ENCODE results near the gene KRT4. TPM values are rescaled to one million over a fixed set of nuclear protein-coding genes. Genes with fewer than 3 reads are reported as not detected.
"Not testable (repeated sequence)": the region's sequence is repeated elsewhere in the genome, so short reads cannot be mapped to it uniquely, and the experiment has no call there.

Gene KRT4
- total RNA-seq, 1 experiment from 2014 or later, result not detected

DNA sequence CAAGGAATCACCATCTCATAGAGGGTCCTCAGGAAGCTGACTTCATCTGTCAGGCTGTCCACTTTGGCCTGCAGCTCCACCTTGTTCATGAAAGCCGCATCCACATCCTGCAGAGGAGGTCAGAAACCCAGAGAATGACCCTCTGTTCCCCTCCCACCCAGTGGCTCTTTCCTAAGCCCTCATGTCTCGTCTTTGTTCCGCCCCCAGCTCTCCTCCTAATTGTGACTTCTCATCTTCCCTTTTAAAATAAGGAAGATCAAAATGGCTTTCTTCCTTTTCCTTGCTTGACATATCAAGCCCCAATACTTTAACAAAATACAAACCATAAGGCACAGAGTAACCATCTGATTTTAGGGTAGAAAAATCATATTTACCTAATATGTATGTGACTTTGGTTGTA is 41.1 kb downstream of the KRT4 start:
- DNase-seq (ENCODE audit: low spot score), result no peak

DNA sequence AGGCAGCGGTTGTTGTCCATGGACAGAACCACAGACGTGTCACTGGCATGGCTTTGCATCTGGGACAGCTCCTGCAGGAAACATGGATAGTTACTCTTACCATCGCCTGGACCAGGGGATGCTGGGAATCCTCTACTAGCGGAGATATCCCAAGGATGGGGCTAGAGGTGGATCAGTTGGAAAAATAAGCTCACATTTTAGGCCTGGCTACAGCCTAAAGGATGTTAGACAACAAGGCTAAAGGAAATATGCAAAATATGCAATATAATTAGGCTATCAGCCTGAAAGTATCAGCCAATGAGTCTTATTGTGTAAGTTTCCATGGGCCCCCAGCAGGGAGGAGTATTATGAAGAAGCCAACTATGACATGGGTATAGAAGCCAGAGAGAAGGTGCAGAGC is 41.7 kb downstream of the KRT4 start:
- no peak for DNase-seq (ENCODE audit: low spot score)

DNA sequence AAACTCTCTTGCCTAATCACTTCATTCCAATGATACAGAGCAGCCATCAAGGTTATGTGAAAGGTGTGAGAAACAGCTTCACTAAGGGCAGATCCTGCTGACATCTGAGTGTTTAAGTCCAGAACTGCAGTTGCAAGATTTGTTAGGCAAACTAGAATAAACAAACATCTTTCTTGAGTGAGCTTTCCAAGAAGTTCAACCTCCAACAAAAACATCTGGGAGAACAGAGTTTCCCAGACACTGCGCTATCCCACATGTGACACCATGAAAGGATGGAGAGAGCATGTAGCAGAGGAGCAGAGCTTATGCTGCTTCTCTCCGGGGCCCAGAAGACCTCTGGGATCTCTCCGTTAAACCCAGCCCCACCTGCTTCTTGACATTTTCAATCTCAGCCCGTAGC is 42.4 kb downstream of the KRT4 start:
- no peak for DNase-seq (ENCODE audit: low spot score)

DNA sequence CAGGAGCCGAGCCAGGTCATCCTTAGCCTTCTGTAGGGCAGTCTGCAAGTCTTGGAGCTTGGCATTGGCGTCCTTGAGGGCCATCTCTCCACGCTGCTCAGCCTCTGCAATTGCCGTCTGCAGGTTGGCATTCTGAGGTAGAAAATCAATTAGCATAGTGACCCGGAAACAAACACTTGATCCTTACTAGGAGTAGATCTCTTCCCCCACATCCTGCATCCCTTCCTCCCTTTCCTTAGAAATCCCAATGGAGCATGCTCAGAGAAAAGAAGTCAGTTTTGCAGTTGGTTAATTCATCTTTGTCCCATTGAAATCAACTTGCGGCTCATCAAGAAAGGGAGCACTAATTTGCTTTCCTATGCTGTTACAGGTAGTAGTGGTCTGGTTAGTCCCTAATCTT is 42.8 kb downstream of the KRT4 start:
- DNase-seq (ENCODE audit: low spot score), result no peak

DNA sequence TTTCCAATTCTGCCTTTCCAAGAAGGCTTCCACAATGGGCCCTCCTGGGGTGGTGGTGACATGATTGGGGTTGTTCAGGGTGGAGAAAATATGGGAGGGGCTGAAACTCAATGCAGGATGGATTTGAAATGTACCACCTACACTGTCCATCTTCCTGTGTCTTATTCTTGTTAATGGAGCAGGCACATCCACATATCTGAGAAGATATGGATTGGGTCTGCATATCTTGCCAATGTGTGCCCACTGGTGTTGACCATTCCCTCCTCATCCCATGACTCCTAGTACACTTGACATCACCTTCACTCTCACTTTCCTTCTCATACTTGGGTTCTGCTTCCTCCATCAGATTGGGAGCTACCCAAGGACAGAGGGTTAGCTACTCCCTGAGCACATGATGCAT is 44.0 kb downstream of the KRT4 start:
- DNase-seq (ENCODE audit: low spot score), result no peak

DNA sequence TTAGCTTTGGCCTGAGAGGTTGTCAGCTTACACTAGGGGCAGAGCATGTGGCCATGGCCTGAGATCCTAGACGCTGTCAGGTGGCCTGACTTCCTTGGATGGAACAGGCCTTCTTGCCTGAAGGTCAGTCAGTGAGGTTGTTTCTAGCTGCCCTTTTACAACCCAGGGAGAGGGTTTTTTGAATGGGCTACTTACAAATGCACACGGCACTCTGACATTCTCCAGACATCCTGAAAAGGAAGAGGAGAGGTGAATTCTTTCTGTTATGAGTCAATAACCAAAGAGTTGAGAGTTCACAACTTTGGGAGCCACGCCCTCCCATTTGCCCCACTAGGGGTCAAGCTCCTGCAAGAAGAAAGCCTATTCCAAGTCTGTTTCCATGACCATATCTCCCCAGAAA is 44.6 kb downstream of the KRT4 start:
- DNase-seq (ENCODE audit: low spot score), result no peak

DNA sequence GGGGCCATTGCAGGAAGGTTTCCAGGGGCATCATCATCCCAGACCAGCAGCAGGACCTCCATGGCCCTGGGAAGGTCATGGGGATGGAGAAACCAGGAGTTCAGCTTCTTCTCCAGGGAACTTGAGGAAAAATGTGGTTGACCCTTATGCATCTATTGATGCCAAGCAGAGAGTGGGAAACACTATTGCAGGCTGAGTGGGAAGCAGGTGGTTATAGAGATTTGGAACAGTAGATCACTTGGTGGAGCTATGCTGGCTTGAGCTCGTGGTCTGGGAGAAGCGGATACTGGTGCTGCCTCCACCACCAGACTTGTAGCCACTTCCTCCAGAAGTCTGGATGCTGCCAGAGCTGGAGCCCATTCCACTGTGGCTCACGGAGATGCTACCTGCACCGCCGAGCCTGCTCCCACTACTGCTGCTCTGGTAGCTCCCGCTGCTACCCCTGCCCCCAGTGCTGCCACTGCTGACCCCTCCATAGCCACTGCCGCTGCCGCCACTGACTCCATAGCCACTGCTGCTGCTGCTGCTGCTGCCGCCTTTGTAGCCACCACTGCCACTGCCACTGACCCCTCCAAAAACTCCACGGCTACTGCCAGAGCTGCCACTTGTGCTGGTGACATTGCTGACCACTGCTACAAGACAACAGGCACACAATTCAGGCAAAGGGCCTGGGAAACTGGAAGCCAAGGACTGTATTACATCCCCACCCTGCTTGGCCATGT is 45.3 kb downstream of the KRT4 start:
- no peak for DNase-seq (ENCODE audit: low spot score)

DNA sequence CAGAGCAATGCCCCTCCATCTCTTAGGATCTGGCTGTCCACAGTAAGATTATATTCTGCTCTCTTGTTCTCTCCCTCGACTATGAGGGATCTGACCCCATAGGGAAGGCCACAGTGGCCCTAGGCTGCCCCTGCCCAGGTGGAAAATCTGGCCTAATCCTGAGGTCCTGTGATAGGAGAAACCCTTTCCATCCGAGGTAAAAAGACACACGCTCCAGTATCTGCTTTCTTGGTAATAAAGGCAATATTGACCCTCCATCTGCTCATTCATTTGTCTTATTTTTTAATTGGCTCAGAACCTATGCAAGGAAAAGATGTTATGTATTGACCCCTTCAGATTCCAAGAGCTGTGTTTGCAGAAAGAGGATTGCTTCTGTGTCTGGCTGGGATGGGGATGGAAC is 46.5 kb downstream of the KRT4 start:
- no peak for DNase-seq (ENCODE audit: low spot score)

DNA sequence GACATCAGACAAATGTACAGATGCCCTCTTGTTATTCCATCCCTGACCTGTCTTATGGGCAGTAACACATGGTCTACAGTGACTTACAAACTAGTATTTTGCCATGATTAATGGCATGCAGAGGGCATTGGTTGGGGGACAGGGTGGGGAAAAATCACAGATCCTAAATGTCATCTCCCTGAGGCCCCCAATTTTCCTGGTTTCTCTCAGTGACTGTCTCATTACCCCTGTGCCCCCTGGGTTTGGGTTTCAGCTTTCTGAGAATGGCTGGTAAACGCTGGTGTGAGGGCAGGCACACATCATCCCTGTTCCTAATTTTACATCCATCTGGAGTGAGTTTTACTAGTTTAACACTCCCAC is 46.9 kb downstream of the KRT4 start:
- DNase-seq (ENCODE audit: low spot score), result no peak

DNA sequence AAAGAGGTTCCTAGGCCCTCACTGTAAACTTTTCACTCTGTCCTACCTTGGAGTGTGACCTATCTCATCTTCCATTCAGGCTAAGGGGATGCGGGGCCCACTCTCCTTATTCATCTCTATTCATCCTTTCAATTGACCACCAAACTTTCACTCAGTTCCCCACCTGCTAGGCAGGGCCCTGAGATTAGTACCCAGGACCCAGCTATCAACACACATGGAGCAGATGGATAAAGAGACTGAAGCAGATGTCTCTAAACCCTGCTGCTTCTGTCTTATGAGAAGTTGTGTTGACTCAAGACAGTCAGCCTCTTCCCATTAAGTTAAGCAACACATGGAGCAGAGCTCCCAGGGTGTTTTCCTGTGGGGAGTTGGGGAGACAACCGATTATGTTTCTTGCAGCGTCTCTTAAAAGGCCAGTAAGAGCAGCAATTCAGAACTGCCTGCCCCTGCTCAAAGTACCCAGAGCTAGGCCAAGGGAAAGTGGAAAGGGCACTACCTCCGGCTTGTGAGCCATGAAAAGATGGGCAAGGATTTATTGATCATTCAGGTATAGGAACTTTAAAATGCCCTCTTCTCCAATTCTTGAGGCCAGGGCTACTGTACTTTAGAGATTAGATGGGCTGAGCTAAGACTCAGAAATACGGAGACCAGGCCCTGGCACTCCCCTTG is 47.4 kb downstream of the KRT4 start:
- DNase-seq (ENCODE audit: low spot score), result no peak

DNA sequence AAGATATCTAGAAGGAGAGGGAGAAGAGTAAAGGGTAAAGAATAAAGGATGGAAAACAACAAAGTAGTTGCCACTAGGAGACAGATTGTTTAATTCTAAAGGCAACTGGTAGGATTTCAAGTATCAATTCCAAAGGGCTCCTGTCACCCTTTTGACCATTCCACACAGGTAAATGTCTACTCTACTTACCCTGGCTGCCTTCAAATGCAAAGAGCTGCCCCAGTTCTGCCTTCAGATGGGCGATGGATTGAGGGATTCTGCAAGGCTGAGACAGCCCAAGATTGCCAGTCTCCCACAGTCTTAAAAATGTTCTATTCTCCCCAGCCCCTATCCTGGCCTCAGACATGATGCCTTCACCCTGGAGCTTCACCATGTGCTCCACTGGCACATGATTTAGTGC is 48.2 kb downstream of the KRT4 start:
- DNase-seq (ENCODE audit: low spot score), result no peak

DNA sequence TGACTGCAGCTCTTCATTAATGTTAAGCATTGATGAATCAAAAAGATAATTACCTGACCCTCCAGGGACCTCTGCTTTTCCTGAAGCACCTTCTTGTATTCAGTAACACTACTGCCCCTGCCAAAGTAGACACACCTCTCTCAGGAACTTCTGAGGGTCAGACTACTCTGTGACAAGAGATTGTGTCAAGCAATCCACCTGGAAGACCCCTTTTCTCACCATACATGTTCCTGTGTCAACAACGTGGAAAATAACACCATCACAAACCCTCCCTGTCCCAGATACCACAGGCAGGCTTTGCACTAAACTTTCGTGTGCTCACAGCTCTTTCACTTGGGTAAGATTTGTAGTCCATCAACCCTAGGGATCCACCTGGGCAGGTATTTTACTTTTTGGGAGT is 49.9 kb downstream of the KRT4 start:
- DNase-seq (ENCODE audit: low spot score), result no peak

DNA sequence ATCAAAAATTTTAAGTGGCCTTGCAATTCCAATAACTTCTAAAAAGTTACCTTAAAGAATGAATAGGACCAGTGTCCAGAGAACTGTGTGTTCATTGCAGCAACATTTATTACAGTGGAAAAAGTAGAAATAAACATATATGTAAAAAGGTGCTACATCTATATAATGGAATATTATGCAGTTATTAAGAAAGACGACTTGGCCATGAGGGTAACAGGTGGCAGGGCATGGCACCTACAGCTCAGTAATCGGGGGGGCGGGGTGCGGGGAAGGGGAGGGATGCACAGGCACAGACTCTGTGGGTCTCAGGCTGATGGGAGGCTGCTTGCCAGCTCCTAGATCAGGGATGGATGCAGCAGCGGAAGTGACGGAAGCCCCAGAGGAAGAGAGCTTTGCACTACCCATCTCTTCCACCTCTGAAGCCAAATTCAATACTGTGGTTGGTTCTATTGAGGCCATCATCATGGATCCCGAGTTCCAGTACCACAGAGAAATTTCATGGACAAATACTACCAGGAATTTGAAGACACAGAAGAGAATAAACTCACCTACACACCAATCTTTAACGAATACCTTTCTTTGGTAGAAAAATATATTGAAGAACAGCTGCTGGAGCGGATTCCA is 50.8 kb downstream of the KRT4 start:
- DNase-seq (ENCODE audit: low spot score), result no peak

DNA sequence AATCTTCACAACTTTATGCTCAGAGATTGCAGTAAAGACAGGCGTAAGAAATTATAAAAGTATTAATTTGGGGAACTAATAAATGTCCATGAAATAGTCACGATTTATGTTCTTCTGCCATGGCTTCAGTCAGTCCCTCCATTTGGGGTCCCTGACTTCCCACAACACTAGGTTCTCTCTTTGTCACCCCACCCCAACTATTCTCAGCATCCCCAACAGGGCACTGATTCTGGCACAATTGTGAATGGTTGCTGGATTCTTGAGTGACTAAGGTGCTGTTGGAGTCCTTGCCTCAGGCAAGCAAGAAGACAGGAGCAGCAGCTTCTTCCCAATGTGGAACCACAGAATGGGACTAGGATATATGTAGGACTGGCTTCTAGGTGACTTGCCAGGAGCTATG is 52.1 kb downstream of the KRT4 start:
- no peak for DNase-seq (ENCODE audit: low spot score)

DNA sequence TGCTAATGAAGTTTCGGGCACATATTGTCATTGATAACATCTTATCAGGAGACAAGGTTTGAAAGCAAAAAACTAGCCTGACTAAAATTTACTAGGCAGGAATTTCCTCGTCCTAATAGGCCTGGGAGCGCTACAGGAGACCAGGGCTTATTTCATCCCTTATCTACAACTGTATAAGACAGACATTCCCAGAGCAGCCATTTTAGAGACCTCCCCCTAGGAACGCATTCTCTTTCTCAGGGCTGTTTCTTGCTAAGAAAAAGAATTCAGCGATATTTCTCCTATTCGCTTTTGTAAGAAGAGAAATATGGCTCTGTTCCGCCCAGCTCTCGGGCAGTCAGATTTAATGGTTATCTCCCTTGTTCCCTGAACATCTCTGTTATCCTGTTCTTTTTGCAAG is 52.7 kb downstream of the KRT4 start:
- DNase-seq (ENCODE audit: low spot score), result not testable (repeated sequence)

DNA sequence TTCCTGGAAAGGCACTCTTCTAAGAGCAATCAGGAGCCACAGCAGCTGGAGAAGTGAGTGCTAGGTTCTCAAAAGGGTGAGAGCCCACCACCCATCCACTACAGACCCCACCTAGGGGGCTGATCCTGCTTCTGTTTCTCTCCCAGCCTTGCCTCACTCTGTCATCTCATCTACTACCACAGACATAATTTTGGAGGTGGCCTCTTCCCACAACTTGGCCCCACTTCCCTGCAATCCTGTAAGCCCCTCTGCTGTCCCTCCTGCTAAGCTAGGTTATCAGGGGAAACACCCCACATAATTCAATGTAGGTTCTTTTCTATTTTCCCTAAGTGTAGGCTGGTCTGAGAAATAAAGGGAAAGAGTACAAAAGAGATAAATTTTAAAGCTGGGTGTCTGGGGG is 53.3 kb downstream of the KRT4 start:
- no peak for DNase-seq (ENCODE audit: low spot score)

DNA sequence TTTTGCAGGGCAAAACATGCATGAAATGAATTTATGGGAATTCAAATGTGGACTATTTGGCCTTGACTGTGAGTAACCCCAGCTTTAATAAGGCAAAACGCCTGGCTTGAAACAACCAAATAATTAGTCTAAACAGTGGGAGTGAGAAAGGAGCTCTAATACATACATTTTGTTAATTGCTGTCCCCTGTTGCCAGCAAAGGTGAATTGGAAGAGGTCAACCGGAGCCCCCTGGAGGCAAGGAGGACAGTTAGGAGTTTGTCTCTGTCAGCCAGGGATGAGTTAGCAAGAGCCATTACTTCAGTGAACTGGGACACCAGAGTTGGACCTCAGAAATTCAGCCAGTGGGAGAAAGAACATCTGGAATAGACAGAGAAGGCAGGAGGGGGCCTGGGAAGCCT is 54.2 kb downstream of the KRT4 start:
- DNase-seq (ENCODE audit: low spot score), result no peak

DNA sequence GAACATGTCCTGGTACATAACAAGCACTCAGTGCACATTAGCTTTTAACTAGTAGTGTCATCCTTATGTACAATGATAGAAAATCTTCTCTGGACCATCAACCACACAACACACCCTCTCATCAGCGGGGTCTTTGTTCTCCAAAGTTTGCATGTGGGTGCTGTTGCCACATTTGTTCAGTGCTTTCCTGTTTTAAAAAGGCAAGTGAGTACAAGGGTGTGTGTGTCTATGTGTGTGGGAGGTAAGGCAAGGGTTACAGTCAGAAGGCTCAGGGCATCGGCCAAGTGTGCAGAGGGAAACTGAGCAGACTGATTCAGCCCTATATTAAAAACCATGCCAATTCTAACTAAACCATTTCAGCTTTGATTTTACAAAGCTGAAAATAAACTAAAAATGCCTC is 54.7 kb downstream of the KRT4 start:
- DNase-seq (ENCODE audit: low spot score), result no peak

DNA sequence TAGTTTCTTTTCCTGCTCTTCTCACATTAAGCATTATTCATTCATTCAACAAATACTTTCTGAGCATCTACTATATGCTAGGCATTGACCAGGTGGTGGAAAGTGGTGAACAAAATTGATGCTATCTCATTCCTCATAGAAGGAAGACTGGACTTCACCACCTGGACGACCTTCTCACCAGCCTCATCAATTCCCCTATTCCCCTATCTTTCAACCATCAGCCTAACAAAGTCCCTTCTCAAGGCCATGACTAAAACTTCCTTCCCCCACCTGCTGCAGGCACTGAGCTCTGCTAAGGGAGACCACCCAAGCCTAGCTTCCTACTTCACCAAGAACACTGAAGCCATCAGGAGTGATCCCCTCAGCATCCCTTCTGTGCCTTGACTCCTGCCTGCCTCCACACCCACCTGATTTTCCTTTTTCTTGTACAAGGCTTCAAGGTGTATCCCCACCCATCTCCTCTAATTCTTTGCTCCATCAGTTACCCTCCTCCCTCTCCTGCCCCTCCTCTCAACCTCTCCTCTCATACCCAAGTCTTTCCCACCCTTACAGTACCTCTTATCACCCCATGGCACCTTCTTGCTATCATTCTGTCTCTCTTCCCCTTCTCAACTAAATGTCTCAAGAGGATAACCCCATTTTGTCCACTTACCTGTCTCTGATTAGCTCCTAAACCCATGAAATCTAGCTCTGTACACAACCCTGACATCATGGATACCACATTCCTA is 56.3 kb downstream of the KRT4 start:
- no peak for DNase-seq (ENCODE audit: low spot score)

All from H4 (cell line).